Kidney capillary endothelial cell (primary cell): ENCODE data around the gene IMMP2L.

Source experiments
- DNase-seq: peaks from one replicate; pipeline ENCODE4 v3.0.0-alpha.2; 2018; ENCODE audit warnings: low spot score

IMMP2L gene

DNA sequence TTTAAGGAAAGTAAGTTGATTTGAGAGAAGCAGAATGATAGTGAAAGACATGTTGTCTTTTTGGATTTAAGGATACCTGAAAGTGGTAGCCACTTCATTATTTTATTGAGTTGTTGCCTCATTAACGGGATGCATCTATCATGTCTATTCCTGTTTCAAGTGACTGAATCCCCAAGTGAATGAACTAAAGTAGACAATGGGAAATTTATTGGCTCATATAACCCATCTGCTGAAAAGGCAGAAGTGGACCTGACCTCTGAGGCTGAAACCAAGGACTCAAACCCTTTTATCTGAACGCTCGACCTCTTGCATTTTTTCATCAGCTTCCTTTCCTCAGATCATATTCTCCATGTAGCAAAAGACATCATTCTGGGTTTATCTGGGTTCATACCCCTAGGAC is 937.0 kb downstream of the IMMP2L start:
- DNase-seq = no peak

DNA sequence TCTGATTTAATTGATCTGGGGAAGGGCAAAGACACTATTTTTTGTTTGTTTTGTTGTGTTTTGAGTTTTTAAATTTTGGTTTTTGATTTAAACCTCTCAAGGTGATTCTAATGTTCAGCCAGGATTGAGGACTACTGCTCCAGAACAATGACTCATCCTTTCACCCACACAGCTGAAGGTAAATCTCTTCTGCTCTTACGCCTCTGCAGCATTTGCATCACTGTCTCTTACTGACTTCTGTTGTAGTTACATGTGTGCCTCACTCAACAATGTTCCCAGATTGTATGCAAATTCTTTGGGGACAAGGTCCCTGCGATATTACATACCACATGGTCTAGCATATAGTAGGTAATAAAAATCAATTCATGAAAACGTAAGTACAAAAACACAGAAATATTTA is 938.9 kb downstream of the IMMP2L start:
- no peak for DNase-seq

DNA sequence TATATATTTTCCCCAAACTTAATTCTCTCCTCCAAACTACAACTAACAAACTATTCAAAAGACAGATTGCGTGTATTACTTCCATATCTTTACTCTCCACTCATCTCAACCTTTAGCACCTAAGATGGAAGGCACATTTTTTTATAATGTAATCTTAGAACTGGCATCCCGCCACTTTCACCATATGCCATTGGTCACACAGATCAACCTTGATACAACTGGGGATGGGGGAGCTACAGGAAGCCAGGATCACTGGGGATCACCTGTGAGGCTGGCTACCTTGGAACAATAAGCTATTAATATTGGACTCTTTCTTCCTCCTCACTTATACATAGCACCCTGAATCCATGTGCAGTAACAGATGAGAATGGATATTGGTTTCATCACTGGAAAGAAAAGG is 941.0 kb downstream of the IMMP2L start:
- no peak for DNase-seq

DNA sequence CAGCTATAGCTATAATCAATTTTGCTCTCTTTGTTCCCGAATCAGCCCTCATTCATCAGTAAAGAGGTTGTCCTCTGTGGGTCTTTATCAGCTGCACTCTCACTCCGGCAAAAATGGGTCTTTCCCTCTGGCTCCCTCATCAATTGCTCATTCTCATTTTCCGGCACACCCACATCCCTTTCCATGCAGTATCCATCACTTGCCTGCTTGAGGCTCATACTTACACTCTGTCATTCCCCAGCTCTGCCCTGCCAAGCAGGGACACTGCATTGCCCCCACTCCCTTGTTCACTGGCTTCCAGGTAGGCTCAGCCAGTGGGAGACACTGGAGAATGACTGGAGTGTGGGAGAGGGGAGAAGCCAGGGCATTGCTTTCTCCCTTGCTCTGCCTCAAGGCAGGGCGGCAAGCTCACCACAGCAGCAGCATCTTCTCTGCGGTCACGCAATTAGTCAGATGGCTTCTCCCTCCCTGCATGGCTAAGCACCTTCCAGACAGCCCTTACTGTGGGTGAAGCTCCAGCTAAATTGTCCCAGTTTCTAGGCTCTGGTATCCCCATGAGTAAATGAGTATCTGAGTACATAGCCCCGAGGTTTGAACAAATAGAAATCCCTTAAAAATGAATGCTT is 942.1 kb downstream of the IMMP2L start:
- no peak for DNase-seq
